Naive thymus-derived CD4-positive, alpha-beta T cell (primary cell): ENCODE results near the gene COL12A1. TPM values are rescaled to one million over a fixed set of nuclear protein-coding genes. Genes with fewer than 3 reads are reported as not detected.
A peak's percentile ranks its signal among the peaks of the same experiment; 100 is the strongest.

Experiments used
- ATAC-seq: fragments of 150-1000 bp; cut with Tn5 transposase; 2 replicates; pipeline ENCODE4 v1.10.0; 2021; ENCODE audit warnings: mild to moderate bottlenecking, moderate library complexity
- CTCF ChIA-PET: fragments of 350-600 bp; sonication (Branson Sonifier 250); formaldehyde crosslinking; loops from one replicate; lab custom pipeline; 2021; ENCODE audit warnings: antibody characterized with exemption; lab: Charles Lee
- POLR2A ChIA-PET: fragments of 350-600 bp; sonication (Branson Sonifier 250); formaldehyde crosslinking; loops from one replicate; lab custom pipeline; 2021; ENCODE audit warnings: antibody characterized with exemption, inconsistent platforms; lab: Charles Lee
- DNase-seq, 9 donors: peaks; one replicate each; pipeline versions ENCODE4 v3.0.0 to v3.0.0-alpha.2; 2020 to 2022; ENCODE audit warnings: mixed read lengths in 1 of 9
- H3K27ac ChIP-seq: one replicate; pipeline ENCODE4 v1.7.0; 2013; ENCODE audit warnings: mild to moderate bottlenecking, low read depth, low read length, moderate library complexity
- H3K27me3 ChIP-seq, 2 donors: one replicate each; pipeline ENCODE4 v1.7.0; 2013; ENCODE audit warnings: low read length in 2 of 2, mild to moderate bottlenecking in 2 of 2, moderate library complexity in 2 of 2; ENCODE audit not compliant: control insufficient read depth in 2 of 2, insufficient read depth in 2 of 2
- H3K36me3 ChIP-seq, 3 experiments: 1 replicate in 2 of 3; 2 replicates in 1 of 3; pipeline ENCODE4 v1.7.0; 2013; ENCODE audit warnings: low read length in 3 of 3, mild to moderate bottlenecking in 3 of 3, moderate library complexity in 1 of 3; ENCODE audit not compliant: insufficient read depth in 3 of 3, control insufficient read depth in 2 of 3
- H3K4me1 ChIP-seq, 2 donors: one replicate each; pipeline ENCODE4 v1.7.0; 2013; ENCODE audit warnings: low read length in 2 of 2, mild to moderate bottlenecking in 2 of 2, moderate library complexity in 1 of 2; ENCODE audit not compliant: control insufficient read depth in 2 of 2, insufficient read depth in 2 of 2
- H3K4me3 ChIP-seq: 2 replicates; pipeline ENCODE4 v1.7.0; 2013; ENCODE audit warnings: mild to moderate bottlenecking, low read length
- H3K9me3 ChIP-seq, 3 experiments: 1 replicate in 2 of 3; 2 replicates in 1 of 3; pipeline ENCODE4 v1.7.0; 2013; ENCODE audit warnings: low read length in 3 of 3; ENCODE audit not compliant: control insufficient read depth in 2 of 3
- H3K27ac Mint-ChIP-seq, 9 donors: one replicate each; pipeline ENCODE4 v1.8.0; 2020 to 2022; ENCODE audit warnings: mixed read lengths in 9 of 9, mild to moderate bottlenecking in 8 of 9, moderate library complexity in 5 of 9, inconsistent platforms in 2 of 9
- H3K27me3 Mint-ChIP-seq, 5 donors: one replicate each; pipeline ENCODE4 v1.8.0; 2021 to 2022; ENCODE audit warnings: mixed read lengths in 5 of 5, mild to moderate bottlenecking in 1 of 5
- H3K36me3 Mint-ChIP-seq, 5 donors: one replicate each; pipeline ENCODE4 v1.8.0; 2020 to 2022; ENCODE audit warnings: mixed read lengths in 5 of 5, mild to moderate bottlenecking in 3 of 5, inconsistent platforms in 1 of 5
- H3K4me1 Mint-ChIP-seq, 7 donors: one replicate each; pipeline ENCODE4 v1.8.0; 2020 to 2022; ENCODE audit warnings: mixed read lengths in 7 of 7, mild to moderate bottlenecking in 3 of 7, inconsistent platforms in 1 of 7
- H3K4me3 Mint-ChIP-seq, 10 donors: one replicate each; pipeline ENCODE4 v1.8.0; 2020 to 2022; ENCODE audit warnings: mild to moderate bottlenecking in 10 of 10, mixed read lengths in 10 of 10, moderate library complexity in 6 of 10, inconsistent platforms in 2 of 10
- H3K9me3 Mint-ChIP-seq, 11 donors: one replicate each; pipeline ENCODE4 v1.8.0; 2020 to 2022; ENCODE audit warnings: mixed read lengths in 11 of 11, mild to moderate bottlenecking in 4 of 11, inconsistent platforms in 1 of 11, moderate library complexity in 1 of 11
- intact Hi-C, 2 donors: fragments of 100-400 bp; cut with micrococcal nuclease; formaldehyde crosslinking; loops; one replicate each; pipeline ENCODE4 v1.15.1; 2023
- polyA plus RNA-seq, 2 donors: library from polyadenylated mRNA; unstranded; fragments of 300-500 nt; fragmentation: Illumina TruSeq; gene quantifications; one replicate each; pipeline ENCODE4 v1.2.3, GENCODE V29; 2021
- total RNA-seq, 6 experiments: library from RNA in 5 of 6; stranded (reverse) in 5 of 6; gene quantifications; 1 replicate in 5 of 6; 2 replicates in 1 of 6; pipeline ENCODE4 v1.2.3 and lab custom pipeline; 2021 to 2026

The COL12A1 gene
- total and polyA plus RNA-seq, 7 experiments from 2014 or later, result 0.27 TPM; not detected in 6

- Mint-ChIP-seq H3K36me3 (no peaks in the 10 kb centered on the region), H3K4me3 (no peak overlapping the region), H3K27me3 (peaks cover 0 to 4% (median 3%) of the 10 kb centered on the region in 5 donors), H3K27ac (no peak overlapping the region), H3K9me3 (no peaks in the 10 kb centered on the region), H3K4me1 (no peaks in the 10 kb centered on the region)
- Histone ChIP-seq H3K4me1 (no peaks in the 10 kb centered on the region), H3K9me3 (no peaks in the 10 kb centered on the region), H3K4me3 (no peak overlapping the region), H3K27ac (no peak overlapping the region), H3K36me3 (no peaks in the 10 kb centered on the region), H3K27me3 (no peaks in the 10 kb centered on the region)
- ATAC-seq, result no peak
- intact Hi-C loops, result no loop called here
- POLR2A ChIA-PET, result no interaction called here
- CTCF ChIA-PET, result no interaction called here
- DNase-seq, result no peak
Measured at GRCh38 chr6:75115481-75115880, 90.4 kb downstream of the COL12A1 start.

- no peak overlapping the region for H3K4me3 ChIP-seq
- DNase-seq, result no peak
- H3K4me1 Mint-ChIP-seq, result no peaks in the 10 kb centered on the region
- H3K27me3 Mint-ChIP-seq, result peaks cover 0 to 6% (median 3%) of the 10 kb centered on the region in 5 donors
- POLR2A ChIA-PET, result no interaction called here
- CTCF ChIA-PET, result no interaction called here
- no peaks in the 10 kb centered on the region for H3K27me3 ChIP-seq
- ATAC-seq, result no peak
- H3K9me3 Mint-ChIP-seq, result no peaks in the 10 kb centered on the region
- no peak overlapping the region for H3K27ac ChIP-seq
- no peaks in the 10 kb centered on the region for H3K36me3 ChIP-seq
- no peaks in the 10 kb centered on the region for H3K36me3 Mint-ChIP-seq
- H3K4me1 ChIP-seq, result no peaks in the 10 kb centered on the region
- H3K9me3 ChIP-seq, result no peaks in the 10 kb centered on the region
- H3K27ac Mint-ChIP-seq, result no peak overlapping the region
- H3K4me3 Mint-ChIP-seq, result no peak overlapping the region
- intact Hi-C loops, result no loop called here
Measured at GRCh38 chr6:75114806-75115205, 91.0 kb downstream of the COL12A1 start.

- Histone ChIP-seq H3K9me3 (no peaks in the 10 kb centered on the region), H3K36me3 (no peaks in the 10 kb centered on the region), H3K27me3 (no peaks in the 10 kb centered on the region), H3K4me1 (no peaks in the 10 kb centered on the region), H3K27ac (no peak overlapping the region), H3K4me3 (no peak overlapping the region)
- Mint-ChIP-seq H3K36me3 (no peaks in the 10 kb centered on the region), H3K4me1 (no peaks in the 10 kb centered on the region), H3K9me3 (no peaks in the 10 kb centered on the region), H3K4me3 (no peak overlapping the region), H3K27ac (no peak overlapping the region), H3K27me3 (peaks cover 0 to 6% (median 3%) of the 10 kb centered on the region in 5 donors)
- DNase-seq (no peak), ATAC-seq (no peak)
- POLR2A ChIA-PET, result no interaction called here
- CTCF ChIA-PET, result no interaction called here
- intact Hi-C loops, result no loop called here
Measured at GRCh38 chr6:75114195-75114594, 91.7 kb downstream of the COL12A1 start.

- Histone ChIP-seq H3K9me3 (no peaks in the 10 kb centered on the region), H3K4me1 (no peaks in the 10 kb centered on the region), H3K36me3 (no peaks in the 10 kb centered on the region), H3K27me3 (no peaks in the 10 kb centered on the region), H3K4me3 (no peak overlapping the region), H3K27ac (no peak overlapping the region)
- no peak overlapping the region for H3K4me3 Mint-ChIP-seq
- H3K4me1 Mint-ChIP-seq, result no peaks in the 10 kb centered on the region
- H3K9me3 Mint-ChIP-seq, result no peaks in the 10 kb centered on the region
- H3K27me3 Mint-ChIP-seq, result peaks cover 0 to 6% (median 3%) of the 10 kb centered on the region in 5 donors
- H3K27ac Mint-ChIP-seq, result no peak overlapping the region
- intact Hi-C loops, result no loop called here
- POLR2A ChIA-PET, result no interaction called here
- CTCF ChIA-PET, result no interaction called here
- DNase-seq (no peak), ATAC-seq (no peak)
- H3K36me3 Mint-ChIP-seq, result no peaks in the 10 kb centered on the region
Measured at GRCh38 chr6:75113446-75113845, 92.4 kb downstream of the COL12A1 start.

- no peaks in the 10 kb centered on the region for H3K9me3 ChIP-seq
- Mint-ChIP-seq H3K9me3 (peaks cover 0 to 2% (median 0%) of the 10 kb centered on the region in 11 donors), H3K27ac (no peak overlapping the region), H3K36me3 (no peaks in the 10 kb centered on the region), H3K27me3 (peaks cover 0 to 7% (median 5%) of the 10 kb centered on the region in 5 donors), H3K4me1 (no peaks in the 10 kb centered on the region), H3K4me3 (no peak overlapping the region)
- no peaks in the 10 kb centered on the region for H3K4me1 ChIP-seq
- ChIA-PET POLR2A (no interaction called here), CTCF (no interaction called here)
- intact Hi-C loops, result no loop called here
- H3K27ac ChIP-seq, result no peak overlapping the region
- DNase-seq (no peak), ATAC-seq (no peak)
- no peaks in the 10 kb centered on the region for H3K36me3 ChIP-seq
- no peaks in the 10 kb centered on the region for H3K27me3 ChIP-seq
- H3K4me3 ChIP-seq, result no peak overlapping the region
Measured at GRCh38 chr6:75109765-75110164, 96.1 kb downstream of the COL12A1 start.

- H3K27ac ChIP-seq, result no peak overlapping the region
- intact Hi-C loops, result no loop called here
- no peaks in the 10 kb centered on the region for H3K36me3 ChIP-seq
- no peak overlapping the region for H3K4me3 Mint-ChIP-seq
- no peaks in the 10 kb centered on the region for H3K4me1 ChIP-seq
- no peaks in the 10 kb centered on the region for H3K27me3 ChIP-seq
- no peaks in the 10 kb centered on the region for H3K36me3 Mint-ChIP-seq
- CTCF ChIA-PET, result no interaction called here
- peaks cover 0 to 2% (median 0%) of the 10 kb centered on the region in 11 donors for H3K9me3 Mint-ChIP-seq
- ATAC-seq (no peak), DNase-seq (no peak)
- H3K4me1 Mint-ChIP-seq, result no peaks in the 10 kb centered on the region
- peaks cover 0 to 7% (median 5%) of the 10 kb centered on the region in 5 donors for H3K27me3 Mint-ChIP-seq
- no peaks in the 10 kb centered on the region for H3K9me3 ChIP-seq
- no peak overlapping the region for H3K27ac Mint-ChIP-seq
- POLR2A ChIA-PET, result no interaction called here
- no peak overlapping the region for H3K4me3 ChIP-seq
Measured at GRCh38 chr6:75109022-75109421, 96.8 kb downstream of the COL12A1 start.

- ChIA-PET CTCF (no interaction called here), POLR2A (no interaction called here)
- Histone ChIP-seq H3K9me3 (no peaks in the 10 kb centered on the region), H3K27ac (no peak overlapping the region), H3K27me3 (no peaks in the 10 kb centered on the region), H3K4me3 (no peak overlapping the region), H3K4me1 (no peaks in the 10 kb centered on the region), H3K36me3 (no peaks in the 10 kb centered on the region)
- intact Hi-C loops, result no loop called here
- peaks cover 0 to 2% (median 0%) of the 10 kb centered on the region in 11 donors for H3K9me3 Mint-ChIP-seq
- H3K27ac Mint-ChIP-seq, result peak overlapping the region in 1 of 9 donors; percentile 28
- no peak overlapping the region for H3K4me3 Mint-ChIP-seq
- DNase-seq (no peak), ATAC-seq (no peak)
- H3K4me1 Mint-ChIP-seq, result no peaks in the 10 kb centered on the region
- H3K27me3 Mint-ChIP-seq, result peaks cover 0 to 7% (median 5%) of the 10 kb centered on the region in 5 donors
- H3K36me3 Mint-ChIP-seq, result no peaks in the 10 kb centered on the region
Measured at GRCh38 chr6:75108333-75108974, 97.4 kb downstream of the COL12A1 start.
